Measurements from ENCODE around the gene GNAS-AS1.
"Not testable (repeated sequence)": the region's sequence is repeated elsewhere in the genome, so short reads cannot be mapped to it uniquely, and the experiment has no call there.

GNAS-AS1 gene

GRCh38 chr20:58835231-58835630 lies 15.5 kb downstream of the GNAS-AS1 start:
- no peak for DNase-seq (ENCODE audit: low spot score)

- DNase-seq (ENCODE audit: low spot score), result no peak
These were observed 16.8 kb downstream of the GNAS-AS1 start for GRCh38 chr20:58833921-58834320.

GRCh38 chr20:58832457-58832856 lies 18.2 kb downstream of the GNAS-AS1 start:
- DNase-seq (ENCODE audit: low spot score), result no peak

GRCh38 chr20:58829531-58829941 lies 21.2 kb downstream of the GNAS-AS1 start:
- no peak for DNase-seq (ENCODE audit: low spot score)

GRCh38 chr20:58828804-58829203 lies 21.9 kb downstream of the GNAS-AS1 start:
- DNase-seq (ENCODE audit: low spot score), result not testable (repeated sequence)

GRCh38 chr20:58828136-58828535 lies 22.6 kb downstream of the GNAS-AS1 start:
- no peak for DNase-seq (ENCODE audit: low spot score)

GRCh38 chr20:58826271-58826670 lies 24.4 kb downstream of the GNAS-AS1 start:
- DNase-seq (ENCODE audit: low spot score), result no peak

GRCh38 chr20:58825450-58825849 lies 25.3 kb downstream of the GNAS-AS1 start:
- DNase-seq (ENCODE audit: low spot score), result no peak

GRCh38 chr20:58824843-58825242 lies 25.9 kb downstream of the GNAS-AS1 start:
- DNase-seq (ENCODE audit: low spot score), result no peak

- no peak for DNase-seq (ENCODE audit: low spot score)
These were observed 27.7 kb downstream of the GNAS-AS1 start for GRCh38 chr20:58822748-58823730.

- DNase-seq (ENCODE audit: low spot score), result no peak
These were observed 28.6 kb downstream of the GNAS-AS1 start for GRCh38 chr20:58822149-58822548.

- not testable (repeated sequence) for DNase-seq (ENCODE audit: low spot score)
These were observed 30.2 kb downstream of the GNAS-AS1 start for GRCh38 chr20:58820515-58820914.

GRCh38 chr20:58819921-58820320 lies 30.8 kb downstream of the GNAS-AS1 start:
- no peak for DNase-seq (ENCODE audit: low spot score)

- no peak for DNase-seq (ENCODE audit: low spot score)
These were observed 32.0 kb downstream of the GNAS-AS1 start for GRCh38 chr20:58818586-58819285.

GRCh38 chr20:58817748-58818147 lies 33.0 kb downstream of the GNAS-AS1 start:
- no peak for DNase-seq (ENCODE audit: low spot score)

GRCh38 chr20:58816957-58817651 lies 33.6 kb downstream of the GNAS-AS1 start:
- no peak for DNase-seq (ENCODE audit: low spot score)

GRCh38 chr20:58816051-58816450 lies 34.7 kb downstream of the GNAS-AS1 start:
- DNase-seq (ENCODE audit: low spot score), result no peak

GRCh38 chr20:58815448-58815847 lies 35.3 kb downstream of the GNAS-AS1 start:
- no peak for DNase-seq (ENCODE audit: low spot score)

- DNase-seq (ENCODE audit: low spot score), result no peak
These were observed 37.3 kb downstream of the GNAS-AS1 start for GRCh38 chr20:58813369-58813768.

- no peak for DNase-seq (ENCODE audit: low spot score)
These were observed 39.4 kb downstream of the GNAS-AS1 start for GRCh38 chr20:58811334-58811733.

- no peak for DNase-seq (ENCODE audit: low spot score)
These were observed 39.8 kb downstream of the GNAS-AS1 start for GRCh38 chr20:58810879-58811250.

GRCh38 chr20:58810116-58810878 lies 40.4 kb downstream of the GNAS-AS1 start:
- DNase-seq (ENCODE audit: low spot score), result no peak
